GM18505 (cell line): Measurements from ENCODE around the gene TAL2.
"Not testable (repeated sequence)": the region's sequence is repeated elsewhere in the genome, so short reads cannot be mapped to it uniquely, and the experiment has no call there.

Experiments
- ATAC-seq: cut with Tn5 transposase; IDR thresholded peaks from one replicate; pipeline ENCODE4 v1.9.1; 2021; ENCODE audit not compliant: unreplicated experiment
- POLR2A ChIP-seq: IDR thresholded peaks from 4 replicates; pipeline ENCODE4 v1.6.1; 2011; ENCODE audit warnings: borderline replicate concordance; ENCODE audit not compliant: insufficient read depth, insufficient read length; ENCODE audit errors: extremely low read depth

The TAL2 gene

DNA sequence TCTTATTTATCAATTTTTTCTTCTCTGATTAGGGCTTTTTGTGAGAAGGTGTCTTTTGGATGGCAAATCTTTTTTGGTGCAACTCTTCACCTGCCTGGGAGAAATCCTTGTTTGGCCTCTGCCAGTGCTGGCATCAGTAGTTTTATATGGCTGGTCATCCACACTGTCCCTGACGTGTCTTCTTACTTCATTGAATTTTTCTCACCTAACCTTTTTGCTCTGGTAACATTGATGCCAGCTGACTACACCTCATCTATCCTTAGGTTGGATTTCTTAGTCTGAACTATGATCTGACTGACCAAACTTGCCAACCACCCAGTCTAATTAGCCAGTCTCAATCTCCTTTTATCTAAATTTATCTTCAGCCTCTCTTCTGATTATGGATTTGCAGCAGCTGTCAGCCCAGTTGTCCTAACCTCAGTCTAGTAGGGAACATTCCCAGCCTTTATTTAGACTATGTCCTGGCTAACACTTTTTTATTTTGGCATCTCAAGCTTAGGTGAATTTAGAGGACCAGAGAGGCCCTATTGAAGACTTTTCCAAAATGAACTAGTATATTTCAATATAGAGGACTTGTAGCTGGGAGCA, 21.5 kb downstream of the TAL2 start:
- ATAC-seq: no peak
- no peak for TF ChIP-seq POLR2A

DNA sequence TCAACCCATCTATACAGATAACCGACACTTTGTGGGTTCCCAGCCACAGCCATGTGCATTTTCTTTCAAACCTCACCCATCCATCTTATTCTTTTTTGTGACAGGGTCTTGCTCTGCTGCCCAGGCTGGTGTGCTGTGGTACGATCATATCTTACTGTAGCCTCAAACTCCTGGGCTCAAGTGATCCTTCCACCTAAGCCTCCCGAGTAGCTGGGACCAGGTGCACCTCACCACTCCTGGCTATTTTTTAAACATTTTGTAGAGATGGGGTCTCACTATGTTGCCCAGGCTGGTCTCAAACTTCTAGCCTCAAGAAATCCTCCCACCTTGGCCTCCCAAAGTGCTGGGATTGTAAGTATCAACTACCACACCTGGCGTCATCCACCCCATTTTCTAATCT, 24.7 kb downstream of the TAL2 start:
- no peak for TF ChIP-seq POLR2A
- no peak for ATAC-seq

DNA sequence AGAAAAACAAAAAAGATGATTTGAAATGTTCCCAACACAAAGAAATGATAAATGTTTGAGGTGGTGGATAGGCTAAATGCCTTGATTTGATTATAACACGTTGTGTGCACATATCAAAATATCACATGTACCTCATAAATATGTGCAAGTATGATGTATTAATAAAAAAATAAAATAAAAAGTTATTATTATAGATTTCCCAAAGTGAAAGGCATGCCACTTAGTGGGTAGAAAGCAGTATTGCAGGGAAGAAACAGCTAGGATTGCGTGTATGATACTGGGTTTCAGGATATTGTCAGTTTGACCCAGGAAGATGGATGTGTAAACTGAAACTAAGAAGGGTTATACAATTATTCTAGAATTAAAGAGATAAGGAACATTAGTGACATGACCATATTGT, 28.5 kb downstream of the TAL2 start:
- no peak for TF ChIP-seq POLR2A
- no peak for ATAC-seq

DNA sequence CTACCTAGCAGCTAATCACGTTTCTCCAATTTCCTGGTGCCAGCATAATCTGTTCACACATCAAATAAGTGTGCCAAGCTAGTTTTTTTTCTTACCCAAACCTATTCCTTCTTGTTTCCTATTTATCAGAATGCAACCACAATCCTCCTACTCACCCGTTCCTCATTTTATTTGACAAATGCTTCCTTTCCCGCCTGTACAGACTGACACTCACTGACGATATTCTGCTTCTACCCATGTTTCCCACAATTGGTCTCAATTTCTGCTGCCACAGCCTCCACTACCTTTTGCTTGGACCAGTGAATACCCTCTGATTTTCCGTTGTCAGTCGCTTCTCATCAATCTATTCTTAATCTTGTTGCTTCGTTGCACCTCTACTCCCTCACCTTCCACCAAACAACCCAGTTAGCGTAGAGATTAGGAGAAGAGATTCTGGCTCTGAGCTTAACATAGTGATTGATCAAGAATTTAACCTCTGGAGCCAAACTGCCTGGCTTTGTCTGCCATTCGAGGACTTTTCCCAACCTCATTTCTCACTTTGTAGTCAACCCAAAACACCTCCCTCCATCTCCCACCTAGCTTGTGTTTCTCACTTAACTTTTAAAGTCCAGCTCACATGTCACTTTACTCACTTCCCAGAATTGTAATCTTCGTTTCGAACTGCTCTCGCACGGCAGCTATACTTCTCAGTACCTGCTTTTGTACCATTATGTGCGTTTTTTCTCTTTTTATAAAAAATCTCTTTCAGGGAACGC, 31.4 kb downstream of the TAL2 start:
- peak; percentile 29 for ATAC-seq
- no peak for TF ChIP-seq POLR2A

DNA sequence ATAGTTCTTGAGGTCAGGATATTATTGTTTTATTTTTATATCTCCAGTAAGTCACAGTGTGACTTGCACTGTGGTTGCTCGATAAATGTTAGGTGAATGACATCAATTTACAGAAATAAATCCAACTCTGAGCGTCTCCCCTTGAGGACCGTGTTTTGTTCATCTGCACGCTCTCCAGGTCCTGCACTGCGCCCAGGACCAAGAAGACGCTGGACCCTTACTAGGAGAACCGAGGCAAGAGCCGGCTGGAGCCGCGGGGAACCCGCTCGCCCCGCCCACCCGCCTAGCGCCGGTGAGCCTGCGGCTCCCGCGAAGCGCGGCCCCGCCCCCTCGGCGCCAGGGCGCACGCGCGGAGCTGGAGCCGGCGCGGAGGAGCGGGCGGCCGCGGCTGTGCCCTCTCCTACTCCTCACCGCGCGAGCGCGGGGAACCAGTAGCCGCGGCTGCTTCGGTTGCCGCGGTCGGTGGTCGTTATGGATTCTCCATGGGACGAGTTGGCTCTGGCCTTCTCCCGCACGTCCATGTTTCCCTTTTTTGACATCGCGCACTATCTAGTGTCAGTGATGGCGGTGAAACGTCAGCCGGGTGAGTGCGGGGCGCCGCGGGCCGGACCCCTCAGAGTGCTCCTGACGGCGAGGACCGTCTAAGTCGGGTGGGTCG, 32.1 kb downstream of the TAL2 start, which contains the start of gene TMEM38B:
Gene TMEM38B, plus strand, starts transcription at position 352 of the 658 bp plus-strand sequence. Its CDS starts 120 bp downstream, at position 472.
- peak; percentile 80 for ATAC-seq
- TF ChIP-seq POLR2A: peak; percentile 78

DNA sequence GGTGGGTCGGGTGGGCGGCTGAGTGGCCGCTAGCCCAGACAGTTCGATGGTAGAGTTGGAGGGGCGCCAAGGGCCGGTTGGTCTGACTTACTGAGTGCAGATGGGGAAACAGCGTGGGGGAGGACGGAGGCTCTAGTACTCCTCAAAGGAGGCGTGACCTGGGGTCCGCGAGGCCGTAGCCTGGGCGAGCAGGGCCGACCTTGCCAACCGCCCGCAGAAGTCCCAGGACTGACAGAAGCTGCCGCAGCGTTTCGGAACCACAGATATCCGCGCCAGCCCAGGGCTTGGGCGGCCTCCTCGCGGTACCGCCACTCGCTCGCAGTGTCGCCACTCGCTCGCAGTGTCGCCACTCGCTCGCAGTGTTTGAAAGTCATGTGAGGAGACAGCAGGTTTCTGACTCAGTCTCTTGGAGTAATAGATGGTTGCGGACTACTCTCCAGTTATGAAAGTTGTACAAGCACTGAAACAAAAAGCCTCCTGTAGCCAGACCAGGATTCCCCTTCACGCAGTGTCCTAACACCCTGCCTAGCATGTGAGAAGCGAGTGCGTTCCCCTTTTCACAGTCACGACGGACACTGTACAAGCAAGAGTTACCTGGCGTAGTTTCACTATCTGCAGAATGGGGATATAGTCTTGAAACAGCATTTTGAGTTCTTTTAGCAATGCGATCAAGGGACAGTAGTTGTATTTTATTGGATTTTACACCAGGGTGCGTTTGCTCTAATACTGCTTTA, 32.8 kb downstream of the TAL2 start:
- TF ChIP-seq POLR2A: no peak
- ATAC-seq: peak; percentile 61

DNA sequence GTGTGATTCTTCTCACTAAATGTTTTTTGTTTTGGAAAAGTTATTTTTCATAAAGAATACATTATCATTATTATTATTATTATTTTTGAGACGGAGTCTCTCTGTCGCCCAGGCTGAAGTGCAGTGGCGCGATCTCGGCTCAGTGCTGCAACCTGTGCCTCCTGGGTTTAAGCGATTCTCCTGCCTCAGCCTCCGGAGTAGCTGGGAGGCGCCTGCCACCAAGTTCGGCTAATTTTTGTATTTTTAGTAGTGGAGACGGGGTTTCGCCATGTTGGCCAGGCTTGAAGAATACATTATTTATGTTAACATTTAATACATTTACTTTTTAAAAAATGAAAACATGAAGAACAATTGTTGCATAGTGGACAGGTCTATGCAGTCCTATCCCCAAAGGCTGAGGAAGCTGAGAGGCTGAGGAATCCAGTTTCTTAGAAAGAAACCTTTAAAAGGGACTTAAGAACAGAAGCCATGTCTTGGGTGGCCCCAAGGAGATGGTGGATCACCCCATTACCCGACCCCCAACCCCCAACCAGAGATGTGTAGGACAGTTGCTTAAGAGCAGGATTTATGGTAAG, 34.0 kb downstream of the TAL2 start:
- no peak for TF ChIP-seq POLR2A
- no peak for ATAC-seq

DNA sequence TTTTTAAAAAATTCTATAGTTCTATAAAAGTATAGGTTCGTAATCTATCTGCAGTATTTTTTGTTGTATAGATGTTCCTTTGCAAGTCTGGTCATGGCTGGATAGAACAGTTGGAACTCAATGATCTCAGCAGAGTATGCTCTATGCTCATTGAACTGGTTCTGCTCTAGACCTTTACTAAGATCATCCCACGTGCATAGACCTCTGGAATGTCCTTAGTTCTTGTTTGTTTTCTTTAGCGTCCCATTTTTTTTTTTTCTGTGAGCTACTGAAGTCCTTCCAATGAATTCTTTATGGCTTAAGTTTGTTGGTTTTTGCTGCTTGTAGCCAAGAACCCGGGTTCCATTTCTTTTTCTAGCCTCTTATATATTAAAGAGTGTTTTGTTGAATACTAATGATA, 35.6 kb downstream of the TAL2 start:
- TF ChIP-seq POLR2A: no peak
- no peak for ATAC-seq

DNA sequence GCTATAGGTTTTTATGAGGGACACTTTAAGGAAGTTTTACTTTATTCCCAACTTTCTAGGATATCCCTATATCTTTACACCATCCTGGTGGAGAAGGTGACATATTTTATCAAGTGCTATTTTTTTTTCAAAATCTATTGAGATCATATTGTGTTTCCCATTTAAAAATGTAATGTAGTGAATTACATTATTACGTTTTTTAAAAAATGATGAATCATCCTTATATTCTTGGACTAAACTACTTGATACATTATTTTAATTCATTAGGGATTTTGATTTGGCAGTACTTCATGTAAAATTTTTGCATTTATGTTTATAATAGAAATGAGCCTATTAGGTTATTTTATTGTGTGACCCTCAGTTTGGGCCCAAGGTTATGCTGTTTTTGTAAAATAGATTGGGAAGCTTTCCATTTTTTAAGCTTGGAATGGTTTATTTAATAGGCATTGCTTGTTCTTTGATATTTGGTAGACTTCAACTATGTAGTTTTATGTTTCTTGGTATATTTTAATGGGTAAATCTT, 36.2 kb downstream of the TAL2 start:
- TF ChIP-seq POLR2A: no peak
- ATAC-seq: no peak

DNA sequence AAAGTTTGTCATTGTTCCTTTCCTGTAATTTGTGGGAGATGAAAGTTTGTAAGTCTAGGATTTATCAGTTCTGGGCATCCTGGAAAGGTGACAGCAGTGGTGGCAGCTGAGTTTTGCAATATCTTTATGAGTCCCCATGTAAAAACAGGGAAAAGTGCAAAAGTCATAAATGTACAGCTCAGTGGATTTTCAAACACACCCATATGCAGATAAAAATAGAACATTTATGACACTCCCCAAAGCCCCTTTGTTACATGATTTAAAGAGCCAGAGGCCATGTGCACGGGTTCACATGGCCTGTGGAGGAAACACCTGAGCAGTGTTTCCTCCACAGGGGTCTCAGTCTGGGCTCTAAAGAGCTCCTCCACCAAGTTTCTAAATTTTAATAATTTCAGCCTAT, 38.4 kb downstream of the TAL2 start:
- no peak for ATAC-seq
- TF ChIP-seq POLR2A: no peak

DNA sequence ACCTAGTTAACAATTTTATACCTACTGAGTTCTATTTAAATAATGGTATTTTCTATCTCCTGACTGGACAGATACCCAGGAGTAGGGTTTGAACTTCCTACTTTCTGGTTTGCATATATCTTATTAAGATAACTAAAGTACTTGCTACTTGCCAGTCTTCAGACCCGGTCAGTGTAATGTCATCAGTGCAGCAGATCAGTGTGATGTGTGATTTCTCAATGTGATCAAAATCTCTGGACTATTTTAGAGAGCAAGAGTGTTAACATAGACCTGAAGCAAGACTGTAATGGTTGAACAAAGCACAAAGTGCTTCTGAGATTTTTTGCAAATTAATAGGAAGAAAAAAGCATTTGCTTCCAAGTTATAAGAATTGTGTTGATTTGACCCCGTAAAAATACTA, 38.9 kb downstream of the TAL2 start:
- ATAC-seq: no peak
- no peak for TF ChIP-seq POLR2A

DNA sequence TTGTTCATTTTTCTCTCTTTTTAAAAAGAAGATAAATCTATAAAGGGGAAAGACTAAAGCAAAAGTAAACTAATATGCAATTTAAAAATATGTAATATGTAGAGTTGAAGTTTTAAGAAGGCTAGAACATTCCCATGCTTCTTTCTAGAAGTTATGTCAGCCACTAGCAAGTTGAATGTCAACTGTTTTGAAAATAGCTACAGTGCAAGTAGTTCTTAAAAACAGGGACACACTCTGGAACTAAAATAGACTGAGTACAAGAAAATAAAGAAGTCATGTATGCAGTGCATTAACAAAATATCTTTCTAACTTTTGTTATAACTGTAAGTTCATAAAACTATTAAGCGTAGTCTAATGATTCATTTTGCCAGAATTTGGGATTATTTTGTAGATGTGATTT, 40.0 kb downstream of the TAL2 start:
- no peak for ATAC-seq
- no peak for TF ChIP-seq POLR2A

DNA sequence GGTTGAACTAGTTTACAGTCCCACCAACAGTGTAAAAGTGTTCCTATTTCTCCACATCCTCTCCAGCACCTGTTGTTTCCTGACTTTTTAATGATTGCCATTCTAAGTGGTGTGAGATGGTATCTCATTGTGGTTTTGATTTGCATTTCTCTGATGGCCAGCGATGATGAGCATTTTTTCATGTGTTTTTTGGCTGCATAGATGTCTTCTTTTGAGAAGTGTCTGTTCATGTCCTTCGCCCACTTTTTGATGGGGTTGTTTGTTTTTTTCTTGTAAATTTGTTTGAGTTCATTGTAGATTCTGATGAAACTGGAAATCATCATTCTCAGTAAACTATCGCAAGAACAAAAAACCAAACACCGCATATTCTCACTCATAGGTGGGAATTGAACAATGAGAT, 41.4 kb downstream of the TAL2 start:
- not testable (repeated sequence) for ATAC-seq
